ENCODE data around the gene ATXN7L1.

- TF ChIP-seq POLR2AphosphoS5 (IDR thresholded peaks at IDR 0.05; ENCODE audit: low read depth, low read length), result no peak
- no peak for TF ChIP-seq POLR2A (IDR thresholded peaks at IDR 0.05; ENCODE audit: low read depth, low read length)
Observed at GRCh38 chr7:105897999-105898398, 21.6 kb upstream of the ATXN7L1 start.
